SH-SY5Y (cell line): ENCODE data around the gene ALG5.

Source experiments
- GATA2 ChIP-seq: IDR thresholded peaks from 2 replicates; pipeline ENCODE4 v1.6.1; 2011; ENCODE audit warnings: mild to moderate bottlenecking, low read depth, low read length
- GATA3 ChIP-seq: IDR thresholded peaks from 2 replicates; pipeline ENCODE4 v1.6.1; 2011; ENCODE audit warnings: low read depth, mild to moderate bottlenecking, low read length, moderate library complexity

DNA sequence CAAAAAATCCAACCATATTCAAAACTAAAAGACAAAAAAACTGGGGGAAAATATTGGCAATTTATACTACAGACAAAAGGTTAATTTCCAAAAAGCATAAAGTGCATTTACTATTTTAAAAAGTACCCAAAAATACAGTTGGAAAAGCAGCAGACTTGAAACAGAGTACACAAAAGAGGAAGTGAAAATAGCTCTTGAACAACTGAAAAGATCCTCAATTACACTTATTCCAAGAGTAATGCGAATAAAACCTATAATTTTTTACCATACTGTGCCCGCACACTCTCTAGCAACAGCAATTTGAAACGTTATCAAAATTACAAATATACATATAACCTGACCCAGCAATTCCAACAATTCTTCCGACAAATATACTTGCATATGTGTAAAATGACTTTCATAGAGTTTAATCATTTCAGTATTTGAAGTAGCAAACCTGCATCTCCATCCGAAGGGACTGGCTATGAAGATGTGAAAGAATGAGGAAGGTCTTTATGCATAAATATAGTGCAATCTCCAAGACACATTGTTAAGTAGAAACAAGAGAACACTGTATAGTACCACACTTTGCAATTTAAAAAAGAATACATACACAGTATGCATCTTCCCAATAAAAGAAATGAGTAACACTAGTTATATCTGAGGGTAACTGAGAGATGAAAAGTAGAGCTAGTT, 25.4 kb downstream of the ALG5 start:
- TF ChIP-seq GATA2 (no peak), GATA3 (no peak)
